AG09319 (cell line): ENCODE measurements around the gene CCDC88B.
"Not testable (repeated sequence)": the region's sequence is repeated elsewhere in the genome, so short reads cannot be mapped to it uniquely, and the experiment has no call there.

Source experiments
- DNase-seq: peaks from one replicate; pipeline ENCODE4 v3.0.0-alpha.2; 2010; ENCODE audit warnings: low read depth; ENCODE audit errors: extremely low read depth
- TF ChIP-seq, protein P1 (sequence below): IDR thresholded peaks from 2 replicates; pipeline ENCODE4 v1.5.1; 2011; ENCODE audit warnings: low read depth, mild to moderate bottlenecking, inconsistent platforms, low read length, moderate library complexity

The CCDC88B gene

DNA sequence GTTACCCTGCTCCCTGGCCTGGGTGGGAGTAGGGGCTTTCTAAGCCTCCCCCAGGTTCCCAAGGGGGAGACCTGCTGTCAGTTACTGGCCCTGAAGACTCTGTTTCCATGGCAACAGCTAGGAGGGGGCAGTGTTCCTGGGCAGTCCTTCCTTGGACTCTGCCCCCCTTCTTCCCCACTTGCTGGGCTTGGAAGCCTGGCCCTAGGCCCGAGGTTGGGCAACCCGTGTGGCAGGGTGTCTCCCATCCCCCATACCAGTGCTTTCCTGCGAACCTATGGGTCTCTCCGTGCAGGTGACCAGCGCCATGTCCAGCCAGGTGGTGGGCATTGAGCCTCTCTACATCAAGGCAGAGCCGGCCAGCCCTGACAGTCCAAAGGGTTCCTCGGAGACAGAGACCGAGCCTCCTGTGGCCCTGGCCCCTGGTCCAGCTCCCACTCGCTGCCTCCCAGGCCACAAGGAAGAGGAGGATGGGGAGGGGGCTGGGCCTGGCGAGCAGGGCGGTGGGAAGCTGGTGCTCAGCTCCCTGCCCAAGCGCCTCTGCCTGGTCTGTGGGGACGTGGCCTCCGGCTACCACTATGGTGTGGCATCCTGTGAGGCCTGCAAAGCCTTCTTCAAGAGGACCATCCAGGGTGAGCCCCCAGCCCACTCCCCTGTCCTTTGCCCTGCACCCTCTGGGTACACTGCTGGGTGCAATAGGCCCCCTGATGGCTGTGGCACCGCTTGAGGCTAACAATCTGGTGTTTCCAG is 33.0 kb upstream of the CCDC88B start:
- TF ChIP-seq, protein P1, sequence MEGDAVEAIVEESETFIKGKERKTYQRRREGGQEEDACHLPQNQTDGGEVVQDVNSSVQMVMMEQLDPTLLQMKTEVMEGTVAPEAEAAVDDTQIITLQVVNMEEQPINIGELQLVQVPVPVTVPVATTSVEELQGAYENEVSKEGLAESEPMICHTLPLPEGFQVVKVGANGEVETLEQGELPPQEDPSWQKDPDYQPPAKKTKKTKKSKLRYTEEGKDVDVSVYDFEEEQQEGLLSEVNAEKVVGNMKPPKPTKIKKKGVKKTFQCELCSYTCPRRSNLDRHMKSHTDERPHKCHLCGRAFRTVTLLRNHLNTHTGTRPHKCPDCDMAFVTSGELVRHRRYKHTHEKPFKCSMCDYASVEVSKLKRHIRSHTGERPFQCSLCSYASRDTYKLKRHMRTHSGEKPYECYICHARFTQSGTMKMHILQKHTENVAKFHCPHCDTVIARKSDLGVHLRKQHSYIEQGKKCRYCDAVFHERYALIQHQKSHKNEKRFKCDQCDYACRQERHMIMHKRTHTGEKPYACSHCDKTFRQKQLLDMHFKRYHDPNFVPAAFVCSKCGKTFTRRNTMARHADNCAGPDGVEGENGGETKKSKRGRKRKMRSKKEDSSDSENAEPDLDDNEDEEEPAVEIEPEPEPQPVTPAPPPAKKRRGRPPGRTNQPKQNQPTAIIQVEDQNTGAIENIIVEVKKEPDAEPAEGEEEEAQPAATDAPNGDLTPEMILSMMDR: no peak
- no peak for DNase-seq

DNA sequence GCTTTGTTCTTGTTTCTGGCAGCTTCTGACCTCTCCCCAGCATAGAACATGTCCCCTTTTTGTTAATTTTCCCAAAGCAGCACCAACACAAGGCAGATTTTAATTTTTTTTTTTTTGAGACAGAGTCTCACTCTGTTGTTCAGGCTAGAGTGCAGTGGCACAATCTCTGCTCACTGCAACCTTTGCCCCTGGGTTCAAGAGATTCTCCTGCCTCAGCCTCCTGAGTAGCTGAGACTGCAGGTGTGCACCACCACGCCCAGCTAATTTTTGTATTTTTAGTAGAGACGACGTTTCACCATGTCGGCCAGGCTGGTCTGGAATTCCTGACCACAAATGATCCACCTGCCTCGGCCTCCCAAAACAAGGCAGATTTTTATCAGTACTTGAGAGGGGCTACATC is 32.2 kb upstream of the CCDC88B start:
- DNase-seq: not testable (repeated sequence)

DNA sequence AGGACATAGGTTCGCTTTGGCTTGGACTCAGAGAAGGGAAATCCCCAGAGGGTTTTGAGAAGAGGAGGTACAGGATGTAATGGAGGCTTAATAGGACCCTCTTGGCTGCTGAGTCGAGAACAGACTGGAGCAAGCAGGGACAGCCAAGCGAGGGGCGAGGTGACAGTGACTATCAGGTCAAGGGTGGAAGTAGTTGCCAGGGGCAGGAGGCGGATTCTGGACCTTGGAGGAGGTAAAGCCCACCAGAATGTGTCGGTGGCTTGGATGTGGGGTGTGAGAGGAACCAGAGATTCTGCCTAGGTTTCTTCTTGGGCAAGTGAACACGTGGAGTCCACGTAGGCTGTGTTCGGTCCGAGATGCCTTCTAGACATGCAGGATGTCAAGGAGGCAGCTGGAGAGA is 27.1 kb upstream of the CCDC88B start:
- DNase-seq: no peak
- TF ChIP-seq, protein P1: no peak

DNA sequence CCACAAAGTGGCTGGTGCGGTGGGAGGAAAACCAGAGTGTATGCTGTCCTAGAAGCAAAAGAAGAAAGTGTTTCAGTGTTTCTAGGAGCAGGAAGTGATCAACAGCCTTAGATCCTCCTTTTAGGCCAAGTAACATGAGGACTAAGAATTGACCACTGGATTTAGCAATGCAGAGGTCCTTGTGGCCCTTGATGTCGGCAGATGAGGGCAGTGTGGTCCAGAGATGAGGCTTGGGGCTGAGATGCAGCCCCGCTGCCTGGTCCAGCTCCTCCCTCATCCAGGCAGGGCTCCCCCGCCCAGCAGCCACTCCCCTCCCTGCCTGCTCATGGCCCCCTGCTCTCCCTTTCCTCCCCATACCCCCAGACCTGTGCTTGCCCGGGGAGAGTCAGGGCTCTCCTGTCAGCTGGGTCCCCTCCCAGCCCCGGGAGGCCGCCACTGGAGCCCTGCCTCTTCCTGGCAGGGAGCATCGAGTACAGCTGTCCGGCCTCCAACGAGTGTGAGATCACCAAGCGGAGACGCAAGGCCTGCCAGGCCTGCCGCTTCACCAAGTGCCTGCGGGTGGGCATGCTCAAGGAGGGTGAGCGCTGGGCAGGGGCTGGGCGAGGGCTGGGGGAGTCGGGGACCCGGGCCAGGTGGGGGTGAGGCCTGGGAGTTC is 26.4 kb upstream of the CCDC88B start:
- no peak for DNase-seq
- TF ChIP-seq, protein P1: peak; percentile 2

DNA sequence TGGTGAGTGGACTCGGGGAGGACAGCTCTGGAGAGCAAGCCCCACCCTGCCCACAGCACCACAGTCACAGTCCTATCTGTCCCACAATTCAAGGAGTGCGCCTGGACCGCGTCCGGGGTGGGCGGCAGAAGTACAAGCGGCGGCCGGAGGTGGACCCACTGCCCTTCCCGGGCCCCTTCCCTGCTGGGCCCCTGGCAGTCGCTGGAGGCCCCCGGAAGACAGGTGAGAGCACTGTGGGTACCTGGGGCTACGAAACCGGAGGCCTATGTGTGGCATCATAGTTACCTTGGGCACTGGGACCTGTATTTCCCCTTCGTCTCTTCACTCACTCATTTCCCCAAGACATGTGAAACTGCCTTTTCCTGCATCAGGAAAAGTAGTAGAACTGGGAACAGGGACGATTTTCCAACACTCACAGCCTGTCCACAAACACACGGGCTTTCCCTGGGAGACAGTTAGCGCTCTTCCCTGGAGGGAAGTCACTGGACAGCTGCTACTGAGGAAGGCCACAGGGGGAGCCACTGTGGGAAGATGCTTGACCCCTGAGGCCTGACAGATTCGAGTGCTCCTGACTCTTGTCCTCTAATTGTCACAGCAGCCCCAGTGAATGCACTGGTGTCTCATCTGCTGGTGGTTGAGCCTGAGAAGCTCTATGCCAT is 25.7 kb upstream of the CCDC88B start:
- no peak for DNase-seq
- TF ChIP-seq, protein P1: no peak

DNA sequence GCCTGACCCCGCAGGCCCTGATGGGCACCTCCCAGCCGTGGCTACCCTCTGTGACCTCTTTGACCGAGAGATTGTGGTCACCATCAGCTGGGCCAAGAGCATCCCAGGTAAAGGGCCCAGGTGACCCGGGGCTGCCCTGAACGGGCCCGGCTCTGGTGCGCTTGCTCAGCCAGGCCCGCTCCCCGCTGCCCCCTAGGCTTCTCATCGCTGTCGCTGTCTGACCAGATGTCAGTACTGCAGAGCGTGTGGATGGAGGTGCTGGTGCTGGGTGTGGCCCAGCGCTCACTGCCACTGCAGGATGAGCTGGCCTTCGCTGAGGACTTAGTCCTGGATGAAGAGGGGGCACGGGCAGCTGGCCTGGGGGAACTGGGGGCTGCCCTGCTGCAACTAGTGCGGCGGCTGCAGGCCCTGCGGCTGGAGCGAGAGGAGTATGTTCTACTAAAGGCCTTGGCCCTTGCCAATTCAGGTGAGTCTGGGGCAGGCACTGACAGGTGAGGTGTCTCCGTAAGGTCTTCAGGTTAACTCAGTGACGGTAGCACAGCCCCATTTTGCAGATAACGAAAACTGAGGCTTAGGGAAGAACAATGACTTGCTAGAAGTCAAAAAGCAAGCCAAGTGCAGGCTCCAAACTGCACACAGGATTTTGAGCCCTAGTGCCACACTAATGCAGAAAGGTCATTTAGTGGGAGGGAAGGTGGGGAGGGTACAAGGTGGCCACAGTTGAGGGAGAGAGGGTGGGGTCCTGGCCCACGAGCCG is 25.0 kb upstream of the CCDC88B start:
- TF ChIP-seq, protein P1: no peak
- no peak for DNase-seq

DNA sequence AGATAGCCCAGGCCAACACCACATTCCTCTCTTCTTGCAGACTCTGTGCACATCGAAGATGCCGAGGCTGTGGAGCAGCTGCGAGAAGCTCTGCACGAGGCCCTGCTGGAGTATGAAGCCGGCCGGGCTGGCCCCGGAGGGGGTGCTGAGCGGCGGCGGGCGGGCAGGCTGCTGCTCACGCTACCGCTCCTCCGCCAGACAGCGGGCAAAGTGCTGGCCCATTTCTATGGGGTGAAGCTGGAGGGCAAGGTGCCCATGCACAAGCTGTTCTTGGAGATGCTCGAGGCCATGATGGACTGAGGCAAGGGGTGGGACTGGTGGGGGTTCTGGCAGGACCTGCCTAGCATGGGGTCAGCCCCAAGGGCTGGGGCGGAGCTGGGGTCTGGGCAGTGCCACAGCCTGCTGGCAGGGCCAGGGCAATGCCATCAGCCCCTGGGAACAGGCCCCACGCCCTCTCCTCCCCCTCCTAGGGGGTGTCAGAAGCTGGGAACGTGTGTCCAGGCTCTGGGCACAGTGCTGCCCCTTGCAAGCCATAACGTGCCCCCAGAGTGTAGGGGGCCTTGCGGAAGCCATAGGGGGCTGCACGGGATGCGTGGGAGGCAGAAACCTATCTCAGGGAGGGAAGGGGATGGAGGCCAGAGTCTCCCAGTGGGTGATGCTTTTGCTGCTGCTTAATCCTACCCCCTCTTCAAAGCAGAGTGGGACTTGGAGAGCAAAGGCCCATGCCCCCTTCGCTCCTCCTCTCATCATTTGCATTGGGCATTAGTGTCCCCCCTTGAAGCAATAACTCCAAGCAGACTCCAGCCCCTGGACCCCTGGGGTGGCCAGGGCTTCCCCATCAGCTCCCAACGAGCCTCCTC is 24.1 kb upstream of the CCDC88B start:
- not testable (repeated sequence) for DNase-seq
